GM19099 (cell line): ENCODE data around the gene HOXB3.

ENCODE experiments used
- POLR2A ChIP-seq: IDR thresholded peaks from 3 replicates; pipeline ENCODE4 v1.6.1; 2011; ENCODE audit warnings: low read depth; ENCODE audit not compliant: insufficient read length; ENCODE audit errors: extremely low read depth

The HOXB3 gene

DNA sequence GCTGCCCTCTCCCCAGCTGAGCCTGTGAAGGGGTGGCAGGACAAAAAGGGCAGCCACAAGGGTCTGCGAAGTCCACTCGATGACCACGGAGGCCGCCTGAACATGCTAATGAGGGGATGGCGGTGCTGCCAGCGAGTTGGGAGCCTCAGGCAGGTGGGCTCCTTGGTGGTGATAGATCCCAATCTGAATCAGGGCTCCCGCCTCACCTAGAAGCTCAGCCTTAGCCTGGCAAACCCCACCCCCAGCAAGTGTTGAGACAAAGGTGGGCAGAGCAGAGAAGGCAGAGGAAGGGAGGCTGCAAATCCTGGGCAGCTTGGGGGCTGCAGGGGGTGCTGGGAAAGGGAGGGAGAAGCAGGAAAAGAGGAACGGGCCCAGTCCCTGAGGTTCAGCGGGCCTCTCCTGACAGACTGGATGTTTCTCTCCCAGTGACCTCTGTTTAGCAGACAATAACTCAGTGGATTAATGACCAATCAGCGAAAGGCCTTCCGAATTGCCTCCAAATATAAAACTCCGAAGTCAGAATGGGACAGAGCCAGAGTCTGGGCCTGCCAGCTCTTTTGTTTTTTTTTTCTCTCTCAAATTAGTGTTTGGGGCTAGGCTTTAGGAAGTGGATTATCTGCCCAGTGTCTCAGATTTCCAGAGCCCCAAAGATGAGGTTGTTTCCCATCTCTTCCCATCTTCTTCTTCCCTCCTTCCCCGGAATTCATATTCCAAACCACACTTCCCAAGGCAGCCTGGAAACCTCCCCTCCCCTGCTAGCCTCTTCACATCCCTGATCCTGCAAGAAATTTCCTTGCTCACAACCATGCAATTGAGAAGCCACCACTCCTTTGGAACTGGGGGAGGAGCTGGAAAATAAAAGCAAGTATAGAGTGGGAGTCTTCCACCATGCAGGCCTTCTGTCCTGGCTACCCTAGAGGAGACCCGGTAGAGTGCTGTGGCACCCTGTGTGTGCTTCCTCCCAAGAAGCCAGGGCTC is 29.9 kb downstream of the HOXB3 start:
- no peak for TF ChIP-seq POLR2A

DNA sequence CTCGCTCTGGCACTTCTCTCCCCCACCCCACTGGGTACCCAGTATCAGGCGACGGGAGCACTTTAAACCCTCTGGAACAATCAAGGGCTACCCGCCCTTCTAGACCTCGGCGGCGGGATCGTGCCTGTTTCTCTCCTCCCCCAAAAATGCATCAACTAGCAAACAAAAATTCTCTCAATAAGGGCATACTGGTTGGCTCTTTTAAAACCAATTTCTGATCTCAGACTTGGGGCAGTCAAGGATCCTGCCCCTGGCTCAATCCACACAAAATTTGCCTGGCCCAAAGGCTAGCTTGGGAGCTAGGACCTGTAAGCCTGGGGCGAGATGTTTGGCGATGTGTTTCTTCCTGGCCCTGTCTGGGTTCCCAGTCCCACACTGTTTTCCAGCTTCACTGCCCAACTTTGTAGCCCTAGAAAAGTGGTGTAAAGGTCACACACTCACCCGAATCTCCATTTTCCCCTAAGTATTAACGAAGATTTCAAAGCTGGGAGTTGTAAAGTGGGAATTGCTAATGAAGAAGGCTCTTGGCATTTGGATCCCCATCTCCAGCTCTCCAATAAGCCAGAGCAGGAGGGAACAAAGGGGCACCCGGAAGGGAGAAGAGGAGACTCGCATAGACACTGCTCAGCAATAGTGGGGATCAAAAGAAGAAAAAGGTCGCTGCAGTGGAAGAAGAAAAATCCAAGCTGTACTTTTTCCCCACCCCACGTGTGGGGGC is 30.8 kb downstream of the HOXB3 start:
- TF ChIP-seq POLR2A = no peak

DNA sequence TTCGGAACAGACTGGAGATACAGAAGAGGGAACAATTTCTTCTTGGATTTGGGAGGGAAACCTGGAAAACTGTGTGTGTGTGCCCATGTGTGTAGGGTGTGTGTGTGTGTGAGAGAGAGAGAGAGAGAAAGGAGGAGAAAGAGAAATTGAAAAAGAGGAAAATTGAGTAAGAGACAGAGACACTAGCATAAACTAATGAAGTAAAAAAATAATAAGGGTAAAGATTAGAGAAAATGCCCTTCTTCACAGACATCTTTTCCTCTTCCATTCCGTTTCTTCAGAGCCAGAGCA is 31.3 kb downstream of the HOXB3 start:
- no peak for TF ChIP-seq POLR2A

DNA sequence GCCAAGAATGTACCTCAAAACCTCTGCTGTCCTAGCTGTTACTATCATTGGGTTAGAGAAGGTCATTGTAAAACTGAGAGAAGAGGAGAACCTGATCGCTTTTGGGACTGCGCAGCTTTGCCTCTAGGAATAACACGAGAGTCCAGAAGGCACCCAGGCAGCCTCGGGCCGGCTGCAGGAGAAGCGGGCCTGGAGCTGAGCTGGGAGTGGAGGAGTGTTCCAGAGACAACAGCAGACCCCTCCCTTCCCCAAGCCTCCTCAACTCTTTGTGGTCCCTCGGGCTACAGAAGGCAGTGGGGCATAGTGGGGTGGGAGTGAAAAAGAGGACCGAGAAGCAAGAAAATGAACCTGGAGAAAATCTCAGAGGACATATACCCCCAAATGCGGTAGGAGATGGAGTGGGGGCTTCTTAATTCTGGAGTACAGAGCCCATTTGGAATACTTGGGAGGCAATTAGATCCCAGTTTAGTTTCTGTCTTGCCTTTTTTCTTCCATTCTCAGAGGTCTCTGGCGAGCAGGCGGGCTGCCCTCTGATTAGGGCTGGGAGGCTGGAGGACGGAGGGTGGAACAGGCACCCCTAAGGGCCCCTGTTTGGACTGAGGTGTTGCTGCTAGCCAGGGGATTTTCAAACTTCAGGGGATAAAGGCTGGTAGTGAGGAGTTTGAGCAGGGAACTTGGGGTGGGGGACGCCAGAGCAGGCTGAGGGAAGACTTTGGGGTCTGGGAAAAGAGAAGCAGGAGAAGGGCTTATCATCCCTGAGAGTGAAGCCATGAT is 31.8 kb downstream of the HOXB3 start:
- no peak for TF ChIP-seq POLR2A

DNA sequence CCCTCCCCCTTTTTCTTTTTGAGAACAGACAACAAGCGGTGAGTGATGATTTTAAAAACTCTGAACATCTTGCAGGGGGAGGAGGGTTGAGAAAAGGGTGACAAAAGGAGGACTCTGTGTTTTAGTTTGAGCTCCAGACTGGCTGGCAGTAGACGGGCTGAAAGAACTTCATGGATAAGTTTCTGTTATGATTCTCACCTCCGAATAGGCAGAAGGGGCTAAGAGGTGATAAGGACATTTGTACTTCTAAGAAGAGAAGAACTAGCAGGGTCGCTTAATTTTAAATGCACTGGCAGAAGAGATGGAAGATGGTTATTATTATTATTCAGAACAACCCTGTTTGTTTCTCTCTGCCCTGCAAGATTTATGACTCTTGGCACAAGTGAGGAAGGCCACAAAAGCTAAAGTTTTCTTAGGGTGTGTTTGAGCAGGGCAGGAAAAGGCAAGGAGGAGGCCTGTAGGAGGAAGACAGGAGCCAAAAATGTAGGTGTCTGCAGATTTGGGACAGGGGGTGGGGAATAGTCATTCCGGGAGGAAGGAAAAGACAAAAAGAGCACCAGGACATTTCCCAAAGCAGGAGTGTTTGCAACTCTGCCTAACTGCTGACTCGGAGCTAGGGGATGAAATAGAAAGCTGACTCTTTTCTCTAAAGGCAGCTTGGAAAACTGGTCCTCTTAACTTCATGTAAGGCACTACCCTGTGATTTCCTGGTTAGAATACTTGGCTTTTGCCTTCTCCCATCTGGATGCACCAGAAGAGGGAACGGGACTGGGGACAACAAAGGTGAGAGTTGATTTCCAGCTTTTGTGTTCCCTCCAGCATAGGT is 33.3 kb downstream of the HOXB3 start:
- TF ChIP-seq POLR2A = no peak

DNA sequence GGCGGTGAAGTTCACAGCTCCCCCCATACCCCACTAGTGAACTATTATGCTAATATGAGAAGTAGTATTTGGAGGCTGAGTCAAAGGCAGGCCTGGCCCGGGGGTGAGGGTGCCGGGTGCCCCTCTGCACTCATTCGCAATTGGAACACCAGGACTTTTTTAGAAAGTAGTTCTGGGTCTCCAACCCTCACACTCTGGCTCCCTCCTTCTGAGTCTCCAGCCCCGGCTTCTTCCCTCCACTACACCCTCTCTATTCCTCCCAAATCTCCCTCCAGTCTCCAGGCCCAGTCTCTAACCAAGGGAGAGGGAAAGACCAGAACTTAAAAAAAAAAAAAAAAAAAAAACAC is 33.8 kb downstream of the HOXB3 start:
- TF ChIP-seq POLR2A = no peak

DNA sequence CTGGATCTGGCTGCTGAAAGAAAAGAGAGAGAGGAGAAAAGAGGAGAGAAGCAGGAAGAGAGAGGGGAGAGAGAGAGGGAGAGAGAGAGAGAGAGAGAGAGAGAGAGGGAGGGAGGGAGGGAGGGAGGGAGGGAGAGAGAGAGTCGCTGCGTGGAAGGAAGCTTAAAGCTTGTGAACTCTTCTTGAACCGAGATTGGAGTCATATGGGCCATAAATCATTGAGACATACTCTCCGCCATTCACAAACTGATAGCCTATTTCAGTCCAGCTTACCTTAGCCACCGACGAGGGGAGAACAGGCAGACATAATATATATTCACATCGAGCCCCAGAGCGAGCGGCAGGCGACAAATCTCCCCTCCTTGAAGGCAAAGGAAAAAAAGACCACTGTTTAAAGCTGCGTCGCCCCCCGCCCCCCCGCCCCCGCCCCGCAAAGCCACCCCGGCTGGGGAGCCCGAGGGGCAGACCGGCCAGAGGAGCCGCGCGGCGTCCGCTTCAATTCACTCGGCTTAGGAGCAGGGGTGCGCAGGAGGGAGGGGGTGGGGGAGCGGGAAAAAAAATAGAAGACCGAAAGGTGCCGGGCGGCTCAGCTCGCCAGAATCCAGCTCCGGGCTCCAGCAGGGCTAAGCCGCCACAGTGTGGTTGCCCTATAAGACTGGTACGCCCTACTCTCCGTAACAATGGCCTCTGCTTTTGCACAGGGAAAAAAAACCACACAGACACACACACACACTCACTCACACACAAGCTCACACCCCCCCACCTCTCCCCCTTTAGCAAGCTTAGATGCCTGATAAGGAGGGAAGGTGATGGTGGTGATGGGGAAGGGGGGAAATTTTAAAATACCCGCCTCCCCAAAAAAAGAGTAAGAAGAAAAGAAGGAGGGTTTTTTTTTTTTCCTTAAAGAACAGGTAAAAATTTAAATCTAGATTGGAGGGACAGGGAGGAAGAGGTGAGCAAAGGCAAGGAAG is 34.5 kb downstream of the HOXB3 start:
- no peak for TF ChIP-seq POLR2A

DNA sequence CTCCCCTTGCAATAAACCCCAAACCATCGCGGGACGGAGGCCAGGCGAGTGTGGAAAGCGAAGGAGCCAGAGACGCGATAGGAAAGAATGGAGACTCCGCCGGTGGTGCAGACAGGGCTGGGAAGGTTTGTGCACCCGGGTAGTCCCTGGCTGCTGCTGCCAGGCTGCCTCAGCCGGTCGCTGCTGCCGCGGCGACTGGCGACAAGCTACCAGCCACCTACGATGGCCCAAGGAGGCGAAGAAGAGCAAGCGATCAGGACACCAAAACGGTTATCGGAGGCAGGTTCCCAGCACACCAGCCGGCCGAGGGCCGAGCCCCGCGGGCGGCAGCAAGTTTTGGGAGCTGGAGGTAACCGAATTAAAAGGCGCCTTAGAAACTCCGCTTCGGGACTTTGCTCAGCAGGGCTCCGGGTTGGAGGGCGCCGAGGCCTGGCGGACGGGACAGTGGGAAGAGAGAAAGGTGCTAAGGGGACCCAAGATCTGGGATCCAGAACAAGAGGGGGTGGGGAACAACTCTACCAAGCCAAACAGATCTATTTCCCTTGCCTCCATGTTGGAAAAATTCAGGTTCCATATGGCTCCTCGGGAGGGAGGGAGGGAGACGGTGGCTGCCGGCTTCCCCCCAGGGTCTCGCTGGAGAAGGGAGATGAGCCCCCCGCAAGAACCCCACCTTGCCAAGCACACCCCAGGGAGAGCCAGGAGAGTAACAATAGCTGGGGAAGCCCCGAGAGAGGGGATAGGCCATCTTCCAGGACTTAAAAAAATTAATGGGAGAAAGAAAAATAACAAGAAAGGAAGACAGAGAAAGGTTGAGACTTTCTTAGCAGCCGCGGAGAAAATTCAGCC is 35.4 kb downstream of the HOXB3 start:
- no peak for TF ChIP-seq POLR2A

DNA sequence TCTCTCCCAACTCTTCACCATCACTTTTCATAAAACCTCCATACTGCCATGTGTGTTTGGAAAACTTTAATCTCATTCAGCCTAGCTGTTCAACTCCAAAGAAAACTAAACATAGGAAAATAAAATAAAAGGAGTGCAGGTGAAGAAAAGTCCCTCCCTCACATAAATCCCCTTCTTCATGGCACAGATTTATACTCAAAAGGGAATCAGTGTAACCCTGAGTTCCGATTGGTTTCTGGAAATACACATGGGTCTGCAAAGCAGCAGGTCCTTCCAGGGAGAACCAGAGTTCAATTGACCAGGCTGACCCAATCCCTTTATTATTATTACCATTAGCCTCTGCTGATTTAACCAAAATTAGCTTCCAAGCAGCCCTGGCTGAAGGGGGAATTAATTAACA is 36.2 kb downstream of the HOXB3 start:
- TF ChIP-seq POLR2A = no peak

DNA sequence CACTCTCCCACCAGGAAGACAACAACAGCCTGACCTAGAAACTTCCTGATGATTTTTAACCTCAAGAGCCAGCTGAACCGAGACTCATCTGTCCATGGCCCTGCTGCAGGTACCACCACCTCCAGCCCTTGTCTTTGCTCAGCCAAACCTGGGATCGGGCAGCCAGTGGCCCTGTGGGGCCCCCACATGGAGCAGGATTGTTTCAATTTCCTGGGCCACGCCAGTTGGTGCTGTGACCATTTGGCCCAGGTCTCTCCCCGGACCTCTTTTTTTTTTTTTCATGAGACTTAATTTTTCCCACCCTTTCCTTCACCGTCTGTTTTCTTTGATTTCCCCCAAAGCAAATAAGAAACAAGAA is 36.9 kb downstream of the HOXB3 start:
- TF ChIP-seq POLR2A = no peak

DNA sequence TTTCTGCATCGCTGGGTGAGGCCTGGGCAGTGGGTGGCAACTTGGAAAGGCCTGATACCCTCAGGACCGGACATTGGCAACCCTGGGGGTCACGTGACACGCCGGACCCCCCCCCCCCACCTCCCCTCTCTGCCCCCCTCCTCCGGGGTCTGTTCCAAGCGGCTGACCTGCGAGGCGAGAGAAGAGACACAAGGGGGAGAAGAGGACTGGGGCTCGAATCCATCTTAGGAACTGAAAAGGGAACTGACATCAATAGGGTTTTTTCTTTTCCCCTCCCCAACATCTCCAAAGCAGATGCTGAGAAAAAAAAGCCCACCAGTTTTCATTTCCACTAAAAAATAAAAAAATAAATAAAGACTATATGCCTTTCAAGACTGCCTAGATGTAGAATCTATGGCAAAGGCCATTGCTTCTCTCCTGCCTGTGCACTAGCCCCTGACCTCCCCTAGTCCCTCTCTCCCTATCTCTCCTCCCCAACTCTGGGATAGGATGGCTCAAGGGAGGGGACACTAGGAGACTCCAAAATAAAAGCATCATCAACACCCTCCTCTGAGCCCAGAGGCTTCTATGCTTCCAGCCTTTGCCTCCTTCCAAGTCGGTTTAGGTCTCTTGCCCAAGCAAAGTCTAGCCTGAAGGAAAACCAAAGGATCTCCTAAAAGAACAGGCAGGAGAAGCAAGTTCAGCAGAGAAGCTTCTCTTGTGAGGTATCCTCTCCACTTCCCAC is 37.4 kb downstream of the HOXB3 start:
- no peak for TF ChIP-seq POLR2A

DNA sequence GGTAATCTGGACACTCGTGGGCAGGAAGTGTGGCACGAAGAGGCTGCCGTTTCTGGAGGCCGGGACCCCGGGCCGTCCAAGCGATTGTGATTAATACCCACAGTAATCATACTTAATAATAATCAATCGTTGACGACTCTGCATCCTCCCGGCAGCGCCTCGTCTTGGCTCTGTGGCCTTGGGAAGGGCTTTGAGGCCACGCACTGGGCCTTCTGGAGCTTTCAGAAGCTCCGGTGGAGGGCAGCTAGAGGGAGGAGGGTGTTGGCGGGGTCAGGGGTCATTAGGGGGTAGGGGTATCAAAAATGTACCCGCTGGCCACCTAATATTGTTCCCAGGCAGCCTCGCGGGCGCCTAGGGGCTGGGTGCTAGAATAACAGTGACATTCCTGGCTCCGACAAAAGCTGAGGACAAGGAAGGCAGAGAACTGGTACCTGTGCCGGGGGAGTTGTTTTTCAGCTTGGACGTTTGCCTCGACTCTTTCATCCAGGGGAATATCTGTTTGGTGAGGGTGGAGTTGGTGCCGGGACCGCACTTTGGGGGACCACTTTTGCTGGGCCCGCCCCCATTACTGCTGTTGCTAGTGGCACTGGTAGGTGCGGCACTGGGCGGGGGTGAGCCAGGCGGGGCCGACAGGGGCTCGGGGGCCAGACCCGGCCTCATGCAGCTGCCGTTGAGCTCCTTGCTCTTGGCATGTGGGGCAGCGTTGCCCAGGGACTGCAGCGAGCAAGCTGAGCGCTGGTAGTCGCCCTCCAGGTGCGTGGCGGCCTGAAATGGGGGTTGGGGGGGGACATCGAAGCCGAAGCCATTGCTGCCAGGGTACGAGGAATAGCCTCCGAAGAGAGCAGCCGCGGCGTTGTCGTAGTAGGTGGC is 38.2 kb downstream of the HOXB3 start:
- TF ChIP-seq POLR2A = no peak

DNA sequence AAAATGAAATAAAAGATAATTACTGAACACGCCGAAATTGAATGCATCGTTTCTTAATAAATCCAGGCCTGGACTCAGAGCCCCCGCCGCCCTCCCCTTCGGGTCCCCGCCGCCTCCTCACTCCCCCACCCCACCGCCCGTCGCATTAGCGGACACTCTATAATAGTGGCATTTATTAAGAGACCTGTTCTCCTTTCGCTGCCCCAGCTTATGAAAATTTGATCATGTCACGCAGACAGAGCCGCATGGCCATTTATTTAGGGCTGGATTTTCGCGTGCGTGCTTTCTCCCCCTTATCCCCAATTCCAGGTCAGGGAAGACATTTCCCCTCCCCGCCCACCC is 38.9 kb downstream of the HOXB3 start:
- TF ChIP-seq POLR2A = no peak
